Measurements from ENCODE around the gene CHRNA5.

Gene CHRNA5

DNA sequence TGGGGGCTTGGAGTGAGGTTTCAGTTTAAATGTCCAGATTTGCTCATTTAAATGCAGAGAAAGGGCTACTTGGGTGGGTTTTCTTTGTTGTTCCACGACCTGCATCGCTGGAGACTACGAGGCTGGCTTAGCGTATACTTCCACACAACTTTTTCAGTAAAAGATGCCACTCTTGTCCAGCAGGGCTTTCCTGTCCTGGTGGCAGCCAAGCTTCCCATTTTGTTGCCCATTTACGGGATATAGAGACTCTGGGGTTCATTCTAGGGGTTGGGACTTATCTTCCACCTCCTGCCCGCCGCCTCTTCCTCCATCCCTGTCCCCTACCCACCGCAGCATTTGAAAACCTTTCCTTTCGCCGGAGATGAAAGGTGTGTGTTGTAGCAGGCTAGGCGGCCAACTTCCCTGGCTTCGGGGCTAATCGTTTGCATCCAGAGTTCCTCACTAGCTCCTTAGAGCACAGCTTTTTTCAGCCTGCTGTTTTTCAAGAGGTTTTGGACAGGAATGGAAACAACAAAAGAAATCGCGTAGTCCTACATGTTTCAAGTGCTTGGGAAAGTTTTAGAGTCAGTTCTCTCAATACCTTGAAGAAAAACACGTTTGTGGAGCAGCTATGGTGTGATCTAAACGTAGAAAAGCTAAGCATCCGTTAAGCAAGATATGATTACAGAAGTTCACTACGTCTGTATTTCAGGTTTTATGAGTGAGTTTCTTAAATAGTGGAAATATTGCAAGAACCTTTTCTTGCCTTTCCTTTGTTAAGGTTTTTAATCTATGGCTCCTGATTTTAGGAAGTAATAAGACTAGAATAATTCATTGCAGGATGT is 843 bp downstream of the CHRNA5 start:
- H3K36me3 ChIP-seq (ENCODE audit: control insufficient read depth, insufficient read depth, low read length), result no peaks in the 10 kb centered on the region
- H3K4me3 ChIP-seq (replicated peaks; ENCODE audit: low read depth, low read length), result peak overlapping the region; percentile 88
- no peaks in the 10 kb centered on the region for H3K27me3 ChIP-seq (replicated peaks; ENCODE audit: control insufficient read depth, insufficient read depth, low read length)
- DNase-seq (ENCODE audit: extremely low read depth, insufficient read length), result peak; percentile 8
- TF ChIP-seq, protein P1, sequence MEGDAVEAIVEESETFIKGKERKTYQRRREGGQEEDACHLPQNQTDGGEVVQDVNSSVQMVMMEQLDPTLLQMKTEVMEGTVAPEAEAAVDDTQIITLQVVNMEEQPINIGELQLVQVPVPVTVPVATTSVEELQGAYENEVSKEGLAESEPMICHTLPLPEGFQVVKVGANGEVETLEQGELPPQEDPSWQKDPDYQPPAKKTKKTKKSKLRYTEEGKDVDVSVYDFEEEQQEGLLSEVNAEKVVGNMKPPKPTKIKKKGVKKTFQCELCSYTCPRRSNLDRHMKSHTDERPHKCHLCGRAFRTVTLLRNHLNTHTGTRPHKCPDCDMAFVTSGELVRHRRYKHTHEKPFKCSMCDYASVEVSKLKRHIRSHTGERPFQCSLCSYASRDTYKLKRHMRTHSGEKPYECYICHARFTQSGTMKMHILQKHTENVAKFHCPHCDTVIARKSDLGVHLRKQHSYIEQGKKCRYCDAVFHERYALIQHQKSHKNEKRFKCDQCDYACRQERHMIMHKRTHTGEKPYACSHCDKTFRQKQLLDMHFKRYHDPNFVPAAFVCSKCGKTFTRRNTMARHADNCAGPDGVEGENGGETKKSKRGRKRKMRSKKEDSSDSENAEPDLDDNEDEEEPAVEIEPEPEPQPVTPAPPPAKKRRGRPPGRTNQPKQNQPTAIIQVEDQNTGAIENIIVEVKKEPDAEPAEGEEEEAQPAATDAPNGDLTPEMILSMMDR (IDR thresholded peaks at IDR 0.05; ENCODE audit: insufficient read depth, low read length, poor library complexity, severe bottlenecking), result peak; percentile 16

DNA sequence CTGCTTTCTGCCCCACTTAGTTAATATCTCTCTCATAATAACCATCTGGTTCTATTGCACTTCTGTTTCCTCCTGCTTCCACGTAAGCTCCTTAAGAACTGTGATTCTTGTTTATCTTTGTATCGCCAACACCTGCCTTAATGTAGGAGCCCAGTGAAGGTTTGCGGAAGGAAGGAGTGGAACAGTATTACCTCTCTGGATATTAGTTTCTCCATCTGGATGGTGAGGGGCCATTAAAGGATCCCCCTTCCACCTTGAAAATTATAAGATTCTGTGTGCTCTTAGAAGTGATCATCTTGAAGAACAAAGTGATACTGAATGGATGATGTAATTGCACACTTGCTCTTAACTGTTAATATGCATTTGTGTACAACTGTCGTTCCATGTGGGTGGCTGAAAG is 2.2 kb downstream of the CHRNA5 start:
- no peaks in the 10 kb centered on the region for H3K27me3 ChIP-seq (replicated peaks; ENCODE audit: control insufficient read depth, insufficient read depth, low read length)
- H3K4me3 ChIP-seq (replicated peaks; ENCODE audit: low read depth, low read length), result peak overlapping the region; percentile 41
- TF ChIP-seq, protein P1 (IDR thresholded peaks at IDR 0.05; ENCODE audit: insufficient read depth, low read length, poor library complexity, severe bottlenecking), result no peak
- DNase-seq (ENCODE audit: extremely low read depth, insufficient read length), result no peak
- no peaks in the 10 kb centered on the region for H3K36me3 ChIP-seq (ENCODE audit: control insufficient read depth, insufficient read depth, low read length)

DNA sequence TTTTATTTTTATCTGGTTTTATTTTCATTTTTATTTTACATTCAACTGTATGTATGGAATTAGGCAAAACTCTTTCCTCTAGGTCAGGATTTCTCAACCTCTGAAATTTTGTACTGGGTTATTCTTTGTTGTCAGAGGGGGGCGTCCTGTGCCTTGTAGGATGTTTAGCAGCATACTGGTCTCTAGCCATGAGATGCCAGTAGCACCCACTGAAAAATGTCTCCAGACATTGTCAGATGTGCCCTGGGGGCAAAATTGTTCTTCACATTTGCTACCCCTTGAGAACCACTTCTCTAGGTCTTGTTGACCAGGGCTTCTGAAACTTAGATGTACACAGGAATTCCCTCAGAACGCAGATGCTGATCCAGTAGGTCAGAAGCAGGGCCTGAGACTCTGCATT is 5.4 kb downstream of the CHRNA5 start:
- TF ChIP-seq, protein P1 (IDR thresholded peaks at IDR 0.05; ENCODE audit: insufficient read depth, low read length, poor library complexity, severe bottlenecking), result peak; percentile 11
- H3K27me3 ChIP-seq (replicated peaks; ENCODE audit: control insufficient read depth, insufficient read depth, low read length), result no peaks in the 10 kb centered on the region
- no peaks in the 10 kb centered on the region for H3K36me3 ChIP-seq (ENCODE audit: control insufficient read depth, insufficient read depth, low read length)
- DNase-seq (ENCODE audit: extremely low read depth, insufficient read length), result no peak
- no peak overlapping the region for H3K4me3 ChIP-seq (replicated peaks; ENCODE audit: low read depth, low read length)

DNA sequence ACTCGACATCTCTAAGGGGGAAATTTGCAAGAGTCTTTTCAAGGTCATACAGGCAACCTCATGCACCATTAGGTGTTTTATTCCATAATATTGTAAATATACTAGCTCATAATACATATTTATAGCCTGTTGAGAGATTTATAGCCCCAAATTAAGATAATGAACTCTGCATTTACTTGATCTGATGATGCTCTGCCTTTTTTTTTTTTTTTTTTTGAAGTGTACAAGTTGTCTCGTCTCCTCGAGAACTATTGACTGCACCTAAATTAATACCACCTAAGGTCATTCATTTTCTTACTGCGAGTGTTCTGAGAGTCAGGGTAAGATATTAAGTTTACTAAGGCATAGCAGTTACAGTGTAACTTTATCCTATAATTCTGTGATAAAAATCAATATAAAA is 6.1 kb downstream of the CHRNA5 start:
- no peak overlapping the region for H3K4me3 ChIP-seq (replicated peaks; ENCODE audit: low read depth, low read length)
- no peaks in the 10 kb centered on the region for H3K27me3 ChIP-seq (replicated peaks; ENCODE audit: control insufficient read depth, insufficient read depth, low read length)
- no peaks in the 10 kb centered on the region for H3K36me3 ChIP-seq (ENCODE audit: control insufficient read depth, insufficient read depth, low read length)
- TF ChIP-seq, protein P1 (IDR thresholded peaks at IDR 0.05; ENCODE audit: insufficient read depth, low read length, poor library complexity, severe bottlenecking), result no peak
- DNase-seq (ENCODE audit: extremely low read depth, insufficient read length), result no peak

DNA sequence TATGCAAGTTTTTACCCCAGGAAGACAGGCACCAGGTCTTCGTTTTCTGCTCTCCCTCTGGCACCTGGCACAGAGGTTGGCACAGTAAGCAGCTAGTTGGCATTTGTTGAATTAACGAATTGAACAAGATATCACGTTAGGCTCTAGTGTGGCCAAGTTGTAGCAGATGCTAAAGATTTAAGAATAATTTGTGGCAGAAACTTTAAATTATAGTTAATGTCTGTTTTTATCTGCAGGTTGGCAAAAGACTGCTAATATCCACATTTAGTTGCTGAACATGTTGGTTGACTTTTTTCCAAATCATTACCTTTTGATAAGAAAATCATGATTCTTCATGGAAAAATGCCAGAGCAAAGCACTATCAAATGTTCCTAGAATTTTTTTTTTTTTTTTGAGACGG is 8.1 kb downstream of the CHRNA5 start:
- H3K27me3 ChIP-seq (replicated peaks; ENCODE audit: control insufficient read depth, insufficient read depth, low read length), result no peaks in the 10 kb centered on the region
- TF ChIP-seq, protein P1 (IDR thresholded peaks at IDR 0.05; ENCODE audit: insufficient read depth, low read length, poor library complexity, severe bottlenecking), result no peak
- DNase-seq (ENCODE audit: extremely low read depth, insufficient read length), result no peak

More for the DNA sequence above, 8.1 kb downstream of the CHRNA5 start:
- no peaks in the 10 kb centered on the region for H3K36me3 ChIP-seq (ENCODE audit: control insufficient read depth, insufficient read depth, low read length)
- no peak overlapping the region for H3K4me3 ChIP-seq (replicated peaks; ENCODE audit: low read depth, low read length)
